ENCODE measurements around the gene AGBL4.

DNA sequence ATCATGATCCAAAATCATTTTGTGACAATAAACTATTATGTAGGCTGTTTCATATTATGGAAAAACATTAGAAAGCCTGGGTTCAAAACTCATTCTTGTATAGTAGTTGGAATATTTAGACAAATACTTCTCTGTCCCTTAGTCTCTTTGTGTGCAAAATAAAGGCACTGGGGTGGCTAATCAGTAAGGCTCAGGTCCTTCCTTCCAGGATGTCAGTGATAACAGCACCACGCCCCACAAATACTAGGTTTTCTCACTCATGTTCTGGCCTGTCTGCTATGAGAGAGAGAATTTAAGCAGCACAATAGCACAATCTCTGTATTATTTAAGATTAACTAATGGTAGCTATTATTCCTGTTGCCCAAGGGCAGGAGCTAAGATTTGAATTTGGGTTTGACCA lies 788.8 kb downstream of the AGBL4 start:
- TF ChIP-seq, protein P1, sequence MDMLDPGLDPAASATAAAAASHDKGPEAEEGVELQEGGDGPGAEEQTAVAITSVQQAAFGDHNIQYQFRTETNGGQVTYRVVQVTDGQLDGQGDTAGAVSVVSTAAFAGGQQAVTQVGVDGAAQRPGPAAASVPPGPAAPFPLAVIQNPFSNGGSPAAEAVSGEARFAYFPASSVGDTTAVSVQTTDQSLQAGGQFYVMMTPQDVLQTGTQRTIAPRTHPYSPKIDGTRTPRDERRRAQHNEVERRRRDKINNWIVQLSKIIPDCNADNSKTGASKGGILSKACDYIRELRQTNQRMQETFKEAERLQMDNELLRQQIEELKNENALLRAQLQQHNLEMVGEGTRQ (IDR thresholded peaks at IDR 0.05; ENCODE audit: low read depth, low read length) = no peak
- TF ChIP-seq, protein P2, sequence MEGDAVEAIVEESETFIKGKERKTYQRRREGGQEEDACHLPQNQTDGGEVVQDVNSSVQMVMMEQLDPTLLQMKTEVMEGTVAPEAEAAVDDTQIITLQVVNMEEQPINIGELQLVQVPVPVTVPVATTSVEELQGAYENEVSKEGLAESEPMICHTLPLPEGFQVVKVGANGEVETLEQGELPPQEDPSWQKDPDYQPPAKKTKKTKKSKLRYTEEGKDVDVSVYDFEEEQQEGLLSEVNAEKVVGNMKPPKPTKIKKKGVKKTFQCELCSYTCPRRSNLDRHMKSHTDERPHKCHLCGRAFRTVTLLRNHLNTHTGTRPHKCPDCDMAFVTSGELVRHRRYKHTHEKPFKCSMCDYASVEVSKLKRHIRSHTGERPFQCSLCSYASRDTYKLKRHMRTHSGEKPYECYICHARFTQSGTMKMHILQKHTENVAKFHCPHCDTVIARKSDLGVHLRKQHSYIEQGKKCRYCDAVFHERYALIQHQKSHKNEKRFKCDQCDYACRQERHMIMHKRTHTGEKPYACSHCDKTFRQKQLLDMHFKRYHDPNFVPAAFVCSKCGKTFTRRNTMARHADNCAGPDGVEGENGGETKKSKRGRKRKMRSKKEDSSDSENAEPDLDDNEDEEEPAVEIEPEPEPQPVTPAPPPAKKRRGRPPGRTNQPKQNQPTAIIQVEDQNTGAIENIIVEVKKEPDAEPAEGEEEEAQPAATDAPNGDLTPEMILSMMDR (conservative IDR thresholded peaks at IDR 0.05; ENCODE audit: low read depth, low read length) = no peak
- TF ChIP-seq CEBPB (IDR thresholded peaks at IDR 0.05; ENCODE audit: low read depth, low read length) = no peak
- no peak for TF ChIP-seq SMC3 (IDR thresholded peaks at IDR 0.05; ENCODE audit: low read depth, low read length)
- TF ChIP-seq POLR2A (IDR thresholded peaks at IDR 0.05; ENCODE audit: low read depth, low read length) = no peak
- no peak for TF ChIP-seq MXI1 (IDR thresholded peaks at IDR 0.05; ENCODE audit: borderline replicate concordance, low read depth, low read length)
- TF ChIP-seq FOS (IDR thresholded peaks at IDR 0.05; ENCODE audit: low read depth, low read length) = no peak
- no peak for TF ChIP-seq RAD21 (IDR thresholded peaks at IDR 0.05; ENCODE audit: low read length)
- no peak for TF ChIP-seq MAZ (IDR thresholded peaks at IDR 0.05; ENCODE audit: borderline replicate concordance, low read depth, low read length)
- no peak for TF ChIP-seq RFX5 (IDR thresholded peaks at IDR 0.05; ENCODE audit: low read depth, low read length)
- TF ChIP-seq RCOR1 (IDR thresholded peaks at IDR 0.05; ENCODE audit: insufficient replicate concordance, low read length) = no peak
- TF ChIP-seq, protein P3, sequence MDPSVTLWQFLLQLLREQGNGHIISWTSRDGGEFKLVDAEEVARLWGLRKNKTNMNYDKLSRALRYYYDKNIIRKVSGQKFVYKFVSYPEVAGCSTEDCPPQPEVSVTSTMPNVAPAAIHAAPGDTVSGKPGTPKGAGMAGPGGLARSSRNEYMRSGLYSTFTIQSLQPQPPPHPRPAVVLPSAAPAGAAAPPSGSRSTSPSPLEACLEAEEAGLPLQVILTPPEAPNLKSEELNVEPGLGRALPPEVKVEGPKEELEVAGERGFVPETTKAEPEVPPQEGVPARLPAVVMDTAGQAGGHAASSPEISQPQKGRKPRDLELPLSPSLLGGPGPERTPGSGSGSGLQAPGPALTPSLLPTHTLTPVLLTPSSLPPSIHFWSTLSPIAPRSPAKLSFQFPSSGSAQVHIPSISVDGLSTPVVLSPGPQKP (IDR thresholded peaks at IDR 0.05; ENCODE audit: borderline replicate concordance, low read depth, low read length) = no peak
